ENCODE data around the gene RGS3. TPM values are rescaled to one million over a fixed set of nuclear protein-coding genes. Genes with fewer than 3 reads are reported as not detected.

Gene RGS3
- total RNA-seq, 1 donor from 2014 or later: 36.7 TPM

DNA sequence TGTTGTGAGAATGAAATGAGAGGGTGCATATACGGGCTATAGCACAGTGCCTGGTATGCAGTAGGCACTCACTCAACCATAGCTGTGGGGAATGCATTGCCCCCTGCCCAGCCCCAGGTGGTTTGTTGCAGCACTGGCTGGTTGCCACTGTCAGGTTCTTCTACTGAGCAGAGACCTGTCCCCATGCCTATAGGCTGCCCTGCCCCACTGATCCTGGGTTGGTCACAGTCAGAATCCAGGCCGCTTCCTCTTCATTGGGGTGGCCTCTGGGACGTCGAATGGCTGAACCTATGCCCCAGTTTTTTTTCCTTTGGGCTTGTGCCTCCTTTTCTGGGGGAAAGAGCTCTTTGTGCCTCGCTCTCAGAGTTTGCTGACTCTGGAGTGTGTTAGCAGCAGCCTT, 74.6 kb downstream of the RGS3 start:
- DNase-seq (ENCODE audit: low read depth, low spot score): no peak
- Mint-ChIP-seq H3K4me3 (no peak overlapping the region), H3K9me3 (no peaks in the 10 kb centered on the region), H3K27me3 (ENCODE audit: low read depth) (no peaks in the 10 kb centered on the region), H3K27ac (ENCODE audit: unreplicated experiment) (no peak overlapping the region), H3K4me1 (peaks cover 59% of the 10 kb centered on the region), H3K36me3 (ENCODE audit: low read depth) (peaks cover 6% of the 10 kb centered on the region)
- TF ChIP-seq CTCF (conservative IDR thresholded peaks at IDR 0.05): no peak

DNA sequence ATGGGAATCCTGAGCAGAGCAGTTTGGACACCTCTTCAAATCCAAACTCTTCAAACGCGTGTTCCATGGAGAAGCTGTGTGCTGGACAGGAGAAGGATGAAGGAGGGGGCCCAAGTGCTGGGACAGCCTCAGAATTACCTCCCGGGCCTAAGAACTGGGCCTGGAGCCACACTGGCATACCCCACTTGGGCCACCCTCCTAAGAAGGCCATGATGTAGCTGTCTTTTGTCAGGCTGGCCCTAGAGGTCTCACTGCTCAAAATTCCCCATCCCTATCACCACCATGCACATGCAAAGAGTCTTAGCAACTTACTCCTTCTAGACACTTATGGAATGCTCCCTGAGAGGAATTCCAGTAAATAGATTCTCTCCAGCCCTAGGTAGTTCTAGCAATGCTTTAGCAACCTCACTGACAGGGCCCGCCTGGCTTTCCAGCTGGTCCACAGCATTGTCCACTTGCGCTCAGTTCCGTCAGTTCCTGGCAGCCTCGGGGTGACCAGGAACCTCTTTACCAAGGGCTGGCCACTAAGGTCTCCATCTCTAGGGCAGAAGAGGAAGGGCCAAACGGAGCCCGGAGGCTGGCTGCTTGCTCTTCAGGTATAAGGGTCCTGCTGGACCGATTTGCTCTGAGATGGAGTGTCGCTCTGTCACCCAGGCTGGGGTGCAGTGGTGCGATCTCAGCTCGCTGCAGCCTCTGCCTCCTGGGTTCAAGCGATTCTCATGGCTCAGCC, 75.3 kb downstream of the RGS3 start:
- DNase-seq (ENCODE audit: low read depth, low spot score): no peak

DNA sequence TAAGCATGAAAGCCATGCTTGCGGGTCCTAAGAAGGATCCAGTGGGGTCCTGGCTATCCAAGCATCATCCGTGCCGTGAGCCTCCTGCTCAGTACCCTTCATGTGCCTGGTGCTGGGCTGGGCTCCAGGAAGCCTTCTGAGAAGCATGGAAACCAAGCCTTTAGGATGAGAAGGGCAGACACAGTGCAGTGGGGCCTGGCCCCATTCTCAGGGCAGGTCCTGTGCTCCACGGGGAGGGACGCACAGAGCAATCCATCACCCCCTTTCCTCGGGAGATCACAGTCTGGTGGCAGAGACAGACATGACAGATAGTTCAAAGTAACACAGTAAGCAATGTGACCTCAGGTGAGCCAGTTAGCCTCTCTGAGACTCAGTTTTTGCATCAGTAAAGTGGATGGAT, 76.9 kb downstream of the RGS3 start:
- H3K4me1 Mint-ChIP-seq: peaks cover 77% of the 10 kb centered on the region
- H3K27ac Mint-ChIP-seq (ENCODE audit: unreplicated experiment): peak overlapping the region; percentile 69
- no peak for TF ChIP-seq CTCF (conservative IDR thresholded peaks at IDR 0.05)
- no peaks in the 10 kb centered on the region for H3K27me3 Mint-ChIP-seq (ENCODE audit: low read depth)
- no peaks in the 10 kb centered on the region for H3K9me3 Mint-ChIP-seq
- H3K36me3 Mint-ChIP-seq (ENCODE audit: low read depth): peaks cover 6% of the 10 kb centered on the region
- H3K4me3 Mint-ChIP-seq: no peak overlapping the region
- no peak for DNase-seq (ENCODE audit: low read depth, low spot score)

More for the DNA sequence above, 75.3 kb downstream of the RGS3 start:
- Mint-ChIP-seq H3K9me3 (no peaks in the 10 kb centered on the region), H3K27ac (ENCODE audit: unreplicated experiment) (peak overlapping the region; percentile 87), H3K4me3 (no peak overlapping the region), H3K36me3 (ENCODE audit: low read depth) (peaks cover 6% of the 10 kb centered on the region), H3K4me1 (peaks cover 66% of the 10 kb centered on the region), H3K27me3 (ENCODE audit: low read depth) (no peaks in the 10 kb centered on the region)
- no peak for TF ChIP-seq CTCF (conservative IDR thresholded peaks at IDR 0.05)

- TF ChIP-seq CTCF (conservative IDR thresholded peaks at IDR 0.05): no peak
- Mint-ChIP-seq H3K27ac (ENCODE audit: unreplicated experiment) (peak overlapping the region; percentile 72), H3K4me1 (peaks cover 76% of the 10 kb centered on the region), H3K9me3 (no peaks in the 10 kb centered on the region), H3K36me3 (ENCODE audit: low read depth) (peaks cover 6% of the 10 kb centered on the region), H3K27me3 (ENCODE audit: low read depth) (no peaks in the 10 kb centered on the region), H3K4me3 (peak overlapping the region; percentile 68)
- peak; percentile 47 for DNase-seq (ENCODE audit: low read depth, low spot score)
These were observed 77.7 kb downstream of the RGS3 start for GRCh38 chr9:113541019-113541900.

GRCh38 chr9:113542006-113542405, 78.5 kb downstream of the RGS3 start:
- H3K27ac Mint-ChIP-seq (ENCODE audit: unreplicated experiment): peak overlapping the region; percentile 89
- peaks cover 6% of the 10 kb centered on the region for H3K36me3 Mint-ChIP-seq (ENCODE audit: low read depth)
- H3K4me3 Mint-ChIP-seq: peak overlapping the region; percentile 21
- peaks cover 75% of the 10 kb centered on the region for H3K4me1 Mint-ChIP-seq
- DNase-seq (ENCODE audit: low read depth, low spot score): no peak
- no peaks in the 10 kb centered on the region for H3K27me3 Mint-ChIP-seq (ENCODE audit: low read depth)
- H3K9me3 Mint-ChIP-seq: no peaks in the 10 kb centered on the region
- no peak for TF ChIP-seq CTCF (conservative IDR thresholded peaks at IDR 0.05)
